CD4-positive, alpha-beta T cell treated with Interleukin-21 for 1 hour (primary cell): ENCODE measurements around the gene LRP1B.

Source experiments
- DNase-seq: peaks from one replicate; pipeline ENCODE4 v3.0.0-alpha.2; 2020

LRP1B gene

DNA sequence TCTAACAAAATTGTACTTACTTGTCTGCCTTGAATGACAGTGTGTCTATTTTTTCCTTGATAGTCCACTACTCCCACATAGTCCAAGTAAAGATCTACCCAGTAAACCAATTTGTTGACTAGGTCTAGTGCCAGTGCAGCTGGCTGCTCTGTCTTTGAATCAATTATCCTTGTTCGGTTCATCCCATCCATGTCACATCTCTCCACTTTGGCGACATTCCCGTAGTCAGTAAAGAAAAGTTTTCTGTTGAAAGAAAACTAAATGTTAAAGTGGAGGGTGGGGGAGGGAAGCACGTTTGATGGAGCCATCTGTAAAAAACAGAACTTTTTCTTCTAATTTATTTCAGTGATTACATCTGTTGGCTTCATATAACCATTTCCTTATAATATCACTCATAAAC lies 1068.8 kb downstream of the LRP1B start:
- DNase-seq = no peak

DNA sequence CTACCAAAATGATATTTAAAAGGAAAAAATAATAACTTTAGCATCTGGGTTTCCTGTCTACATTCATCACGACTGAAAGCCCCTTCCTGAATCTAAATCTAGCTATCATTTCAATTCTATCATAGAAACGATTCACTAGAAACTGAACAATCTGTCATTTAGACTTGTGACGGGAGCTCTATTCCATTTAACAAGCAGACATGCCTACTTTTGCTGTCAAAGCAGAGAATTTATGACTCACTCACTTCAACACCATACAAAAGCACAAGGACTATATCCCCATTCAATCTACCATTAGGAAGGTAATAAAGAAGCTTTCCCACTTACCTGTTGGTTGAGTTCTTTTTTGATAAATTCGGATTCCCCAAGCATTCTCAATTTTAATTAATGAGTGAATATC lies 1072.3 kb downstream of the LRP1B start:
- no peak for DNase-seq

- no peak for DNase-seq
Observed at GRCh38 chr2:141055531-141055930, 1075.3 kb downstream of the LRP1B start.

DNA sequence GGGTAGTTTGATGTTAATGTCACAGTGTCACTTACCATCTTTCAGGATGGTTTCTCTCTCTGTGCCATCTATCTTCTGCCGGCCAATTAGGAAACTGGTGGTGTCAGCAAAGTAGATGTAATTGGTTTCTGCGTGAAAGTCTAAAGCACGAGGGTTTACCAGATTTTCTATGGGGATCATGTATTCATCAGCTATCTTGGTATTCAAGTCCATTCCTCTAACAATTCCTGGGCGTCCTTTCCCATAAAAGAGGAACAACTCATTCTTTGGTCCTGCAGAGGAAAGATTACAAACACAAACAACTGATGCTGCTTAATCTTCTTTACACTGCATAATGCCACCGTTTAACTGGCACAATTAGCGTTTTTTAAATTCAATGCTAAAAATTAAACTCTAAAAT lies 1081.9 kb downstream of the LRP1B start:
- no peak for DNase-seq

DNA sequence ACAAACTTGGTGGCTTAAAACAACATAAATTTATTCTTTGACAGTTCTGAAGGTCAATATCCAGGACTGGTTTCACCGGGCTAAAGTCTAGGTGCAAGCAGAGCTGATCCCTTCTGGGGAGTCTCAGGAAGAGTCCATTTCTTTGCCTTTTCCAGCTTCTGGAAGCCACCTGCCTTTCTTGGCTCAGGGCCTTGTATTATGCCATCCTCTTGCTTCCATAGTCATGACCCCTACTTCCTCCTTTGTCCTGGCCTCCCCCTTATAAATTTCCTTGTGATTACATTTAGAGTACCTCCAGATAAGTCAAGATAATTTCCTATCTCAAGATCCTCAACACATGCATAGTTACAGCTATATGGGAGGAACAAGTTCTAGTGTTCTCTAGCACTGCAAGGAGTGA lies 1089.5 kb downstream of the LRP1B start:
- no peak for DNase-seq

- no peak for DNase-seq
Observed at GRCh38 chr2:141038341-141038740, 1092.5 kb downstream of the LRP1B start.

DNA sequence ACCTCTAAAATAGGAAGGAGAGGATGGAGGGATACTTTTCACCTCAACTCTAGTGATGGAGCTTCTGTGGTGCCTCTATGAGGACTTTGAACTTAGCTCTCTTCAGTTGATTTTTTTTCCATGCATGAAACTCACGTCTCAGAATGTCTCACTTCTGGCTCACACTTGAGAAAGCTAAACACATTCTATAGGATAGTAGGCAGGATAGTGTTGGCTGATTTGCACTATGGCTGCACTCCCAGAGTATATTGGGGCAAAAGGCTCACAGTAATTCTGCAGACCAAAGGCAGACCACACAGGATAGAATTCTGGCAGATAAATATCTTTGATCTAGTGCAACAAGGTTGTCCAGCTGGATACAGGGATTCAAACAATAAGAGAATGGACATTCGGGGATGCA lies 1093.5 kb downstream of the LRP1B start:
- DNase-seq = no peak

DNA sequence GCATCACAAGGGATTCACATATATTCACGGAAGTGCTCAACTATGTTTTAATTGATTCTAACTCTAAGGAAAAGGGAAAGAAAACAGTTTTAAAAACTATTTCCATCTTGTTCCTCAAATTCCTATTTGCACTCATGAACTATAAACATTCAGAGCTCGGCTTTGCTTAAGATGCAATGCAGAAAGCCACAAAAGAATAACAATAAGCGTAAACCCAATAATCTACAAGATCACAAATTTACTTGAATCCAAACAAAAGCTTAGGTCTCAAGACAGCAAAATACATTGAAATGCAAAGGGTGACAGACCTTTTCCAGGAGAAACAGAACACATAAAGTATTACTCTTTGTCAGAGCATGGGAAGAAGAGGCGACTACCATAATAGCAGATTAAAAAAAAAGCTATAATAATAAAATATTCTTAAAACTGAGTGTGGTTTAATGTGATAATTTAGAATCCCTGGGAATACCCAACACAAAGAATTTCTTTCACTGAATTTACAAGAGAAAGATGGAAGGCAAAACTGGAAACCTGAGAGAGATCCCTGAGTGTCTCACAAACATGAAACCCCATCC lies 1094.9 kb downstream of the LRP1B start:
- no peak for DNase-seq

GRCh38 chr2:141029428-141030078 lies 1101.3 kb downstream of the LRP1B start:
- no peak for DNase-seq

- DNase-seq = no peak
Observed at GRCh38 chr2:141027221-141027620, 1103.6 kb downstream of the LRP1B start.

DNA sequence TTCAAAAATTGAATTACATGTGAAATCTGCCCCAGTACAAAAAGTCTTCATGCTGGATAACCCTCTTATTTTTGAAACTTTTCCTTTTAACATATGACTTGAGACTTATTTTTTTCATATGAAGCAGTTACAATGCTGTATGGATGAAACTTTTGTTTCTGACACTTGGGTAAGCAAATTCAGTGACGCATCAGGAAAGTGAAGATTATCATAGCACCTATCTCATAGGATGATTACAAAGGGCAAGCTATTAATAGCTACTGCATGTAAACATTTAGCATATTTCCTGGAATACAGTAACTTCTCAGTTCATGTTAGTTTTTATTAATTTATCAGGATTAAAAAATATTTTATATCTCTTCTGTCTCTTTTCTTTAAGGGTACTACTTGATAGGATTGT lies 1109.2 kb downstream of the LRP1B start:
- no peak for DNase-seq

DNA sequence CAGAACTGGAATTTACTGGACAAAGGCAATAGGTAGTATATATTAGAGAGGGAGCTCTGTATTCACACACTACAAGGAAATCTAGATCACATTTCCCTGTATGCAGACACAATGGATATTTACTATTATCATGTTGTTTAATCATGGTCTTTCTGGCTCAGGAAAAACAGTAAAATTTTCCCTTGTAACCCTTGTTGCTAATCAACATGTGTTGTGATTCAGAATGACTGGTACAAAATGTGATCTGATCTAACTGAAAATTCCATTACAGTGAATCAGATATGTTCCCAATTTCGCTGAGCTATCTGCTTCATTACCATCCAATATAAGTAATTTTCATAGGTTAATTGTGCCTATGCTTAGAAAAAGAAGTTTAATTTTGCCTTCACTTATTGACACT lies 1109.7 kb downstream of the LRP1B start:
- DNase-seq = no peak

GRCh38 chr2:141020346-141020745 lies 1110.5 kb downstream of the LRP1B start:
- no peak for DNase-seq

DNA sequence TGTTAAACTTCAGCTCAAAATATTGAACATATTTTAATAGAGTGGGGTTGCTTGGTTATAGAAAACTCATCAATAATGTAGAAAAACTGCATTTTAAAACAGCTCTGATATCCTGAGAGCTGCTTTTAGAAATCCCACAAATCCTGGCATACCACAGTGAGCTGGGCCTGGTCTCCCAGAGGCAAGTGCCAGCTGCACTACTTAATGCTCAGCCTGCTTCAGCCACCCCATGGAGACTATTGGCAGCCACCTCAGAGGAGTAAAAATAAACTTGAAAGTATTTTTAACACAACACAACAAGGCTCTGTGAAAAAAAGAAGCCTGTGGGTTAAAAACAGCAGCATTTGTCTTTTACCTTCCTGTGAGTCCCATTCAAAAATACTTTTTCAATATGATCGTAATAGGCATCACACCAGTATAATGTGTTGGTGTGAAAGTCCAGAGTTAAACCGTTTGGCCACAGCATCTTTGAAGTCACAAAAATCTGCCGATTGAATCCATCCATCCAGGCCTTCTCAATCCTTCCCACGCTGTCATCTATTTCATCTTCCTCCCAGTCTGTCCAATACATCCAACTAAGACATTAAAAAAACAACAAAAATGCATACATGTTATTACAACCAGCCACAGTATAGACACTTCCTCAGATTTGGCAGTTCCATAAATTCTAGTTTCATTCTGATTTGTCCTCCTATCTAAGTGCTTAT lies 1115.3 kb downstream of the LRP1B start:
- no peak for DNase-seq

DNA sequence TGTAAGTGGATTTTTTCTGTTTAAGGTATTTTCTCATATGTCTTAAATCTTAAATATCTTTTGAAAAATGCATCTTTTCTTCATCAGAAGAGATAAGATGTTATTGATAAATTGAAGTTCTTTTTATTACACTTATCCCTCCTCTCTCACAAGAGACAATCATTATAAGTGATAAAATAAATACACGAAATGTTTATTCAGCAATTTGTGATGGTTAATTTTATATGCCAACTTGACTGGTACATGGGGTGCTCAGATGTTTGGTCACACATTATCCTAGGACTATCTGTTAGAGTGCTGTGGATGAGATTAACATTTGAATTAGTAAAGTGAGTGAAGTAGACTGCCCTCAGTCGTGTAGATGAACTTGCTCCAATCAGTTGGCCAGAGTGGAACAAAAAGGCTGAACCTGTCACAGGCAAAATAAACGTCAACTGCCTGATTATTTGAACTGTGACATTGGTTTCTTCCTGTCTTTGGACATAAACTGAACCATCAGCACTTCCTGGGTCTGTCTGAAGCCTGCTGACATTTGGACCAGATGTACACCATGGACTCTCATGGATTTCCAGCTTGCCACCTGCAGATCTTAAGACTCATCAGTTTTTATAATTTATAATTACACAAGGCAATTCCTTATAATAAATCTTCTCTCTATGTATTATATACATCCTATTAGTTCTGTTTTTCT lies 1126.7 kb downstream of the LRP1B start:
- DNase-seq = no peak

DNA sequence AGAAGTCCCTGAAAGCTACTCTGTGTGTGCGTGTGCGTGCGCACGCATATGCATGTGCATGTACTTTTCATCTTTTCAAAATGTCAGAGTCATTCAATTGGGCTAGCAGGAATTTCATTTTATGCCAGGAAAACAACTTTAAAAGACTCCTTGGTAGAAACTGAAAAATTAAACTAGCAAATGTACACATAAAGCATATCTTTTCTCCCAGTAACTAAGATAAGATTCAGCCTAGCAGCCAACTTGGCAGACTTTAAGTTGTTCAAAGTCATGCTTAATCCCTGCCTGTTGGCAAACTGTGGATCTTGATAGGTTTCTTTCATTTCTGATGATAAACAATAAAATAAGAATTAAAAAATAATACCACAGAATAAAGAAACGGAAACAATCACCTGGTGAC lies 1129.1 kb downstream of the LRP1B start:
- no peak for DNase-seq

GRCh38 chr2:140998577-140998976 lies 1132.2 kb downstream of the LRP1B start:
- DNase-seq = no peak

GRCh38 chr2:140998017-140998416 lies 1132.8 kb downstream of the LRP1B start:
- DNase-seq = no peak

- no peak for DNase-seq
Observed at GRCh38 chr2:140994856-140995255, 1136.0 kb downstream of the LRP1B start.

DNA sequence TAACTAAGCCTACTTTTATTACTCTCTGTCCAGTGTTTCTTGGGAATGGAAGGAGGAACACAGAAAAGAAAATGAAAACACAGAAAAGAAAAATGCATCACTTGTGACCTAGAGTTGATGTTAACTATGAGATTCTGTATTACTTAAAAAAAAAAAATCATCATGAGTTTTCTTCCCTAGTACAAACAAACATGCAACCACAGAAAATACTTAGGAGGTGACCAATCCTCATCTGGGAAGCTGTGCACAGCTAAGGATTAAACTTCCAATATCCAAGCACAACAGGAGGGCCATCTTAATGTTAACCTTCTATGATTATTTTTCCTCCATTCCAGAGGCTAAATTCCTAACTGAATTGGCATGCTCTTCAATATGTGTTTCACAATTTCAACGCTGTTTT lies 1140.4 kb downstream of the LRP1B start:
- DNase-seq = no peak

- no peak for DNase-seq
Observed at GRCh38 chr2:140988597-140988996, 1142.2 kb downstream of the LRP1B start.

DNA sequence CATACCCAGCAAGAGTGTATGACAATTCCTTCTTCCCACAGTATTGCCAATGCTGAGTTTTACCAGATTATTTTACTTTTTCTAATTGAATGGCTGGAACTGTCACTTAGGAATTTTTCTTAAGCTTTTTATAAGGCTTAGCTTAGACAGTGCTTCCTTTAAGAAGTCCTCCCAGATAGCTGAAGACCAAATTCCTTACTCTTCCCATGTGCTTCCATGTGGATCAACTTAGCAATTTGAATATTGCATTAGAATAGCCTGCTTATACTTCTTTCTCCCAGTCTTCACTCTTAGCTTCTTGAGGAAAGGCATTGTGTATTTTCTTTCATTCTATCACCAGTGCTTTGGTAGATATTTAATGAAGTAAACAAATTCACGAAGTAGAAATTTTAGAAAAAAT lies 1144.4 kb downstream of the LRP1B start:
- DNase-seq = no peak

- DNase-seq = no peak
Observed at GRCh38 chr2:140975237-140975636, 1155.6 kb downstream of the LRP1B start.

GRCh38 chr2:140972724-140973123 lies 1158.1 kb downstream of the LRP1B start:
- no peak for DNase-seq
